ENCODE results near the gene GNG12.

DNA sequence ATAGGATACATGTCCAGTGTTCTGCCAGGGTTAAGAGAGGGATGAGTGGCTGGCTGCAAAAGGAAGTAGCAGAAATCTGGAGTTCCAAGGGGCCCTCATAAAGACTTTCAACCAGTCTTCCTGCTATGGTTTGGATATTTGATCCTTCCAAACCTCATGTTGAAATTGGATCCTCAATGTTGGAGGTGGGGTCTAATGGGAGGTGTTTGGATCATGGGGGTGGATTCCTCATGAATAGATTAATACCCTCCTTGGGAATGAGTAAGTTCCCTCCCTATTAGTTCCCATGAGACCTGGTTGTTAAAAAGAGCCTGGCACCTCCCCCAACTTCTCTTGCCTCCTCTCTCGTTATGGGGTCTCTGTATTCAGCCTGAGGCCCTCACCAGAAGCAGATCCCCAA is 10.1 kb upstream of the GNG12 start:
- TF ChIP-seq POLR2A (IDR thresholded peaks at IDR 0.05; ENCODE audit: low read depth, low read length) (no peak), TAF1 (IDR thresholded peaks at IDR 0.05; ENCODE audit: low read depth, low read length) (no peak), POLR2AphosphoS5 (IDR thresholded peaks at IDR 0.05; ENCODE audit: low read depth, low read length) (no peak), POU2F2 (IDR thresholded peaks at IDR 0.05; ENCODE audit: low read depth, low read length) (no peak)

All from GM12891 (cell line).